ENCODE results near the gene TNFRSF4. TPM values are rescaled to one million over a fixed set of nuclear protein-coding genes. Genes with fewer than 3 reads are reported as not detected.
"Not testable (repeated sequence)": the region's sequence is repeated elsewhere in the genome, so short reads cannot be mapped to it uniquely, and the experiment has no call there.

The TNFRSF4 gene
- total RNA-seq, 1 donor from 2014 or later: 0.52 TPM

DNA sequence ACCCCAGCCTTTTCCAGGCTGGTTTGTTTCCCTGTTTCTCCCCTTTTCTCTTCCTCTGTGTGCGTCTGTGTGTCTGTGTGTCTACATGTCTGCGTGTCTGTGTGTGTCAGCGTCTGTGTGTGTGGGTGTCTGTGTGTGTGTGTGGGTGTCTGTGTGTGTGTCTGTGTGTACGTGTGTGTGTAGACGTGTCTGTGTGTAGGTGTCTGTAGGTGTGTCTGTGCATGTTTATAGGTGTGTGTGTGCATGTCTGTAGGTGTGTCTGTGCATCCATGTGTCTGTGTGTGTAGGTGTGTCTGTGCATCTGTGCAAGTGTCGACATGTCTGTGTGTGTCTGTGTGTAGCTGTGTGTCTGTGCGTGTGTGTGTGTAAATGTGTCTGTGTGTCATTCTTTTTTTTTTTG is 37.0 kb downstream of the TNFRSF4 start:
- Histone ChIP-seq H3K4me1 (ENCODE audit: control insufficient read depth in 3 of 3, insufficient read depth in 3 of 3, low read length in 3 of 3) (no peaks in the 10 kb centered on the region), H3K27ac (ENCODE audit: low read depth, low read length) (no peak overlapping the region), H3K9me3 (ENCODE audit: control insufficient read depth in 3 of 3, low read length in 3 of 3) (no peaks in the 10 kb centered on the region), H3K27me3 (ENCODE audit: control insufficient read depth in 3 of 3, insufficient read depth in 3 of 3, low read length in 3 of 3) (peaks cover 43 to 67% (median 62%) of the 10 kb centered on the region in 3 donors), H3K4me3 (ENCODE audit: low read length in 3 of 3) (no peak overlapping the region), H3K36me3 (ENCODE audit: control insufficient read depth in 3 of 3, insufficient read depth in 3 of 3, low read length in 3 of 3) (no peaks in the 10 kb centered on the region), H3K9ac (ENCODE audit: low read depth in 1 of 3, low read length in 3 of 3) (no peak overlapping the region)

DNA sequence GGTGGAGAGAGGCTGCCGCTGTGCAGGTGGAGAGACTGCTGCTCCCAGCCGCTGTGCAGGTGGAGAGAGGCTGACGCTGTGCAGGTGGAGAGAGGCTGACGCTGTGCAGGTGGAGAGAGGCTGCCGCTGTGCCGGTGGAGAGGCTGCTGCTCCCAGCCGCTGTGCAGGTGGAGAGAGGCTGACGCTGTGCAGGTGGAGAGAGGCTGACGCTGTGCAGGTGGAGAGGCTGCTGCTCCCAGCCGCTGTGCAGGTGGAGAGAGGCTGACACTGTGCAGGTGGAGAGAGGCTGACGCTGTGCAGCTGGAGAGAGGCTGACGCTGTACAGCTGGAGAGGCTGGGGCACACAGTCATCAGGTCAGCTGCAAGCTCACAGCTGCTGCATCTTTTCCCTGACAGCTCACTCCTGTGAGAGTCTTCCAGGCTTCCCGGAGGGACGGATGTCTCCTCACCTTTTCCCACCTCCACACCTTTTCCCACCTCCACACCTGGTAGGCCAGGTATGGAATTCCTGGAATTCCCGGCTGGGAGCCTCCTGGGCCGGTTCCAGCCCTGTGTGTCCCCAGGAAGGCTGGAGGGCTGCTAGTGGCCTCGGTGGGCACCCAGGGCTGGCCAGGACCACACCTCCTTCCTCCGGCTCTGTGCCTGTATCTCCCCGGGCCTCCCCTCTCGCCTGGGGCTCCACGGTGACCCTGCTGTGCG is 37.7 kb downstream of the TNFRSF4 start:
- not testable (repeated sequence) for H3K36me3 ChIP-seq (ENCODE audit: control insufficient read depth in 3 of 3, insufficient read depth in 3 of 3, low read length in 3 of 3); H3K4me3 ChIP-seq (ENCODE audit: low read length in 3 of 3); H3K27ac ChIP-seq (ENCODE audit: low read depth, low read length); H3K9ac ChIP-seq (ENCODE audit: low read depth in 1 of 3, low read length in 3 of 3); H3K4me1 ChIP-seq (ENCODE audit: control insufficient read depth in 3 of 3, insufficient read depth in 3 of 3, low read length in 3 of 3); H3K9me3 ChIP-seq (ENCODE audit: control insufficient read depth in 3 of 3, low read length in 3 of 3)
- peaks cover 50 to 68% (median 62%) of the 10 kb centered on the region in 3 donors for H3K27me3 ChIP-seq (ENCODE audit: control insufficient read depth in 3 of 3, insufficient read depth in 3 of 3, low read length in 3 of 3)

DNA sequence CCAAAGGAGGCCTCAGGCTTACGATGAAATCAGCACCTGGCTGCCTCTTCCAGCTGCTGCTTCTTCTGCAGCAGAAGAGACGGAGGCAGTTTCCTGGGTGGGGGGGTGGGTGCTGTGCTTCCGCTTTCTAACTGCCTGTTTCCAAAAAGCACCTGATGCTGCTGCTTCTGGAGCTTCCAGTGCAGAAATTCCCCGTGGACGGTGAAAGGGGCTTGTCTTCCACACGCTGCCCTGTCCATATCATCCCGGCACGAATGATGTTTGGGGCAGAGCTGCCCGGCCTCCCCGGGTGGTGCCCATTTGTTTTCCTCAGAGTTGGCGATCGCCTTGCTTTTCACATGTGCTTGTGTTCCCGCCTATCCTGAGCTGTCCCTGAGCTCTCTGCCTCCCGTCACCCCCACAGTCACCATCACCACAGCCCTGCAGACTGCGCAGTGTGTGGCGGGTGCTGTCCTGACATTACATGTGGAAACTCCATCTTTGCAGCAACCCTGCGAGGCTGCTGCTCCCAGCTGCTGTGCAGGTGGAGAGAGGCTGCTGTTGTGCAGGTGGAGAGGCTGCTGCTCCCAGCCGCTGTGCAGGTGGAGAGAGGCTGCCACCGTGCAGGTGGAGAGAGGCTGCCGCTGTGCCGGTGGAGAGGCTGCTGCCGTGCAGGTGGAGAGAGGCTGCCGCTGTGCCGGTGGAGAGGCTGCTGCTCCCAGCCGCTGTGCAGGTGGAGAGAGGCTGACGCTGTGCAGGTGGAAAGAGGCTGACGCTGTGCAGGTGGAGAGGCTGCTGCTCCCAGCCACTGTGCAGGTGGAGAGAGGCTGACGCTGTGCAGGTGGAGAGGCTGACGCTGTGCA is 38.5 kb downstream of the TNFRSF4 start:
- H3K9me3 ChIP-seq (ENCODE audit: control insufficient read depth in 3 of 3, low read length in 3 of 3): no peaks in the 10 kb centered on the region
- no peaks in the 10 kb centered on the region for H3K4me1 ChIP-seq (ENCODE audit: control insufficient read depth in 3 of 3, insufficient read depth in 3 of 3, low read length in 3 of 3)
- no peak overlapping the region for H3K27ac ChIP-seq (ENCODE audit: low read depth, low read length)
- H3K27me3 ChIP-seq (ENCODE audit: control insufficient read depth in 3 of 3, insufficient read depth in 3 of 3, low read length in 3 of 3): peaks cover 51 to 70% (median 66%) of the 10 kb centered on the region in 3 donors
- H3K4me3 ChIP-seq (ENCODE audit: low read length in 3 of 3): no peak overlapping the region
- H3K9ac ChIP-seq (ENCODE audit: low read depth in 1 of 3, low read length in 3 of 3): no peak overlapping the region
- no peaks in the 10 kb centered on the region for H3K36me3 ChIP-seq (ENCODE audit: control insufficient read depth in 3 of 3, insufficient read depth in 3 of 3, low read length in 3 of 3)

DNA sequence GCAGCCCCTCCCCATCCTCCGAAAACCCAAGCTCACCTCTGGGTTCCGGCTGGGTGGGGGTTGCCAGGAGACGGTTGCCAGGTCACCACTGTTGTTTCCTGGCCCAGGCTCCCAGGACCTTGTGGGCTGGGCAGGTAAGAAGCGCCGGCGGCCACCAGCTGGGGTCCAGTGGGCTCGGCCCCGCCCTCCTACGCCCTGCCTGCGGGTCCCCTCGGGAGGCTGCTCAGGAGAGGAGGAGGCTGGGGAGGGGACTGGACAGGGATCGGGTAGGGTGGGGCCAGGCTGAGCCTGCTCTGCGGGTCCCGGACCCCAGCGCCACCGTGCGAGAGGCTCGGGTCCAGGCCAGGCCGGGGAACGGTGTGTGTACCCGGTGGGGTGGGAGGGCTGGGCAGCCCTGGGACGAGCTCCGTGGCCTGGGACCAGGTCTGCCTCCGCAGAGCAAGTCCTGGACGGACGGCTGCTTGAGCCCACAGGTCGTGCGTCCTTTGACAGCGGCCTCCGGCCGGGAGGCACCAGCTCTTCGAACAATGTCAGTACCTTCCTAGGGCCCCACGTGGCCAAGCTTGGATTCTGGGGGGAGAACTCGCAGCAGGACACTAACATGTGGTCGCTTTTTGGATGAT is 40.0 kb downstream of the TNFRSF4 start, which contains the start of gene TTLL10:
Gene TTLL10 (plus strand): TSS at position 88 of the 623 bp plus-strand sequence. CDS start 5,336 bp downstream, outside the sequence.
- no peaks in the 10 kb centered on the region for H3K4me1 ChIP-seq (ENCODE audit: control insufficient read depth in 3 of 3, insufficient read depth in 3 of 3, low read length in 3 of 3)
- H3K4me3 ChIP-seq (ENCODE audit: low read length in 3 of 3): no peak within 1 kb of the TSS
- no peak within 1 kb of the TSS for H3K9ac ChIP-seq (ENCODE audit: low read depth in 1 of 3, low read length in 3 of 3)
- no peaks in the 10 kb centered on the region for H3K9me3 ChIP-seq (ENCODE audit: control insufficient read depth in 3 of 3, low read length in 3 of 3)
- H3K36me3 ChIP-seq (ENCODE audit: control insufficient read depth in 3 of 3, insufficient read depth in 3 of 3, low read length in 3 of 3): no peaks in the 10 kb centered on the region
- H3K27me3 ChIP-seq (ENCODE audit: control insufficient read depth in 3 of 3, insufficient read depth in 3 of 3, low read length in 3 of 3): peaks cover 53 to 77% (median 71%) of the 10 kb centered on the region in 3 donors
- no peak within 1 kb of the TSS for H3K27ac ChIP-seq (ENCODE audit: low read depth, low read length)

DNA sequence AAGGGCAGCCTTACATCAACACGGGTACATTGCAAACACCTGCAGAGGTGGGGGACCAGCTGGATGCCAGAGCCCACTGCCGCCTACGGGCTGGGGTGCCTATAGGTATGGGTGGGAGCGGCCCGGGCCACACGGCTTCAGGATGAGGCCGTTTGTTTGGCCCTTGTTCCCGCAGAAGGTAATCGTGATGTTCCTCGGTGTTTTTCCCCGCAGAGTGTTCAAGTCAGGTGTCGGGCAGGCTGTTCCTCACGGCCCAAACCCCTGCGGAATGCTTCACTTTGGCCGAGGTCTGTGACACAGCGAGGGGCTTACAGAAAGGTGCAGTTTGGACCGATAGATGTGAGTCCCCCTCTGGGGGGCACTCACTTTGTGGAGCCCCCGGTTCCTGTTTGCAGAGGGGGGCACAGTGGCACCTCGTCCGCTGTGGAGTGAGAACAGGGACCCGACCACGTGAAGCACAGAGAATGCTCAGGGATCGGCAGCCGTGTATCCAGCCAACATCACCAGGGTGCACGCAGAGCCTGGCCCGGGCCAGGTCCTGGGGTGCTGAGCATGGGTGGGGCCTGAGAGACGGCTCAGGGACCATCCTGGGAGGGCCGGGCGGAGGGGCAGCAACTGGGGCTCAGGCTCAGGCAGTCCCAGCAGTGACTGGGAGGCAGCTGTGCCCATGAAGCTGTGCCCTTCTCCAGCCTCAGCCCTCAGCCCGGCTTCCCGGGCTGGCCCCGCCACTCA is 40.7 kb downstream of the TNFRSF4 start:
- H3K27ac ChIP-seq (ENCODE audit: low read depth, low read length): no peak overlapping the region
- H3K36me3 ChIP-seq (ENCODE audit: control insufficient read depth in 3 of 3, insufficient read depth in 3 of 3, low read length in 3 of 3): no peaks in the 10 kb centered on the region
- H3K9ac ChIP-seq (ENCODE audit: low read depth in 1 of 3, low read length in 3 of 3): no peak overlapping the region
- no peaks in the 10 kb centered on the region for H3K9me3 ChIP-seq (ENCODE audit: control insufficient read depth in 3 of 3, low read length in 3 of 3)
- H3K4me3 ChIP-seq (ENCODE audit: low read length in 3 of 3): no peak overlapping the region
- peaks cover 53 to 75% (median 75%) of the 10 kb centered on the region in 3 donors for H3K27me3 ChIP-seq (ENCODE audit: control insufficient read depth in 3 of 3, insufficient read depth in 3 of 3, low read length in 3 of 3)
- no peaks in the 10 kb centered on the region for H3K4me1 ChIP-seq (ENCODE audit: control insufficient read depth in 3 of 3, insufficient read depth in 3 of 3, low read length in 3 of 3)

DNA sequence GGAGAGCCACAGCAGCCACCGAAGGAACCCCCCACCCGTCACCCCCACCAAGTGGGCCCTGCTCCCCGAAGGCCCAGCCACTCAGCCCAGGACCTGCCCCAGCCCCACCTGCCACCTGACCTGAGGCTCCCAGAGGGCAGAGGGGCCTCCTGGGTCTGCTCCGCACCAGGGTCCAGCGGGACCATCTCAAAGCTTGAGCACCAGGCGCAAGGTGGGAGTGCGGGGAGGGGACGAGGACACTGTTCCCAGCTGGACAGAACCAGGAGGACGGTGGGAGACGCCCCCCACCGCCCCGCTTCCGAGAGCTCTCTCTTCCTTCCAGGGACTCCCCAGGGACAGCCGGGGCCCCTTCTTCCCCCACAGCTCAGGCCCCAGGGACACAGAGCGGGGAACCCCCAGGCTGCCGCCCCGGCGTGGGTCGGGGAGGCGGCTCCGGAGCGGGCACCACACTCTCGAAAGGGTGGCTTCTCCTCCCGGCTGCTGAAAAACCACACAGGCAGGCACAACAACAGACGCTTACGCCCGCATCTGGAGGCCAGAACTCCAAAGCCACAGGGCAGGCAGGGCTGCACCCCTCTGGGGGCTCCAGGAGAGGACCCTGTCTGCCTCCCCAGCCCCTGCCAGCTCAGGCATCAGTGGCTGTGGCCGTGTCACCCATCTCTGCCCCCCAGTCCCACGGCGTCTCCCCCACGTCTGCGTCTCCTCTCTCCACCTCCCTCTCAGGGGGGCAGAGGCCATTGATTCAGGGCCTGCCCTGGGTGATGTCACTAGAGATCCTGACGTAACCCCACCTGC is 42.2 kb downstream of the TNFRSF4 start:
- Histone ChIP-seq H3K9ac (ENCODE audit: low read depth in 1 of 3, low read length in 3 of 3) (no peak overlapping the region), H3K36me3 (ENCODE audit: control insufficient read depth in 3 of 3, insufficient read depth in 3 of 3, low read length in 3 of 3) (no peaks in the 10 kb centered on the region), H3K27ac (ENCODE audit: low read depth, low read length) (no peak overlapping the region), H3K9me3 (ENCODE audit: control insufficient read depth in 3 of 3, low read length in 3 of 3) (no peaks in the 10 kb centered on the region), H3K4me3 (ENCODE audit: low read length in 3 of 3) (no peak overlapping the region), H3K4me1 (ENCODE audit: control insufficient read depth in 3 of 3, insufficient read depth in 3 of 3, low read length in 3 of 3) (no peaks in the 10 kb centered on the region), H3K27me3 (ENCODE audit: control insufficient read depth in 3 of 3, insufficient read depth in 3 of 3, low read length in 3 of 3) (peaks cover 40 to 77% (median 72%) of the 10 kb centered on the region in 3 donors)

DNA sequence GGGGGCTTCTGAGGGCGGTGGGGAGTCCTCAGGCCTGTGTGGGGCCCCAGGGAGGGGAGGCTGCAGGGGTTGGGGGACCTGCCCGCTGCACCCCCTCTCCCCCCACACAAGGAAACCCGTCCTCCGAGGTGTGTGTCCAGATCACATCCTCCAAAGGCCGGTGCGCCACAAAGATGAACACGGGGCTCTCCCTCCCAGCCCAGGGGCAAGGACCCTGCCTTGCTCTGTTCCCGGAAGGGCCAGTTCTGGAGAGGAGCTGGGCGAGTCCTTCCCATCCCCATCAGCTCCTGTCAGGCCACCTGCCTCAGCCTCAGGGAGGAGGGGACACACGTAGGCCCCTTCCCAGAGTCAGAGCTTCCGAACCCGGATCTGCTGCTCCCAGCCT is 42.8 kb downstream of the TNFRSF4 start:
- Histone ChIP-seq H3K27me3 (ENCODE audit: control insufficient read depth in 3 of 3, insufficient read depth in 3 of 3, low read length in 3 of 3) (peaks cover 35 to 72% (median 66%) of the 10 kb centered on the region in 3 donors), H3K4me1 (ENCODE audit: control insufficient read depth in 3 of 3, insufficient read depth in 3 of 3, low read length in 3 of 3) (peaks cover under 1% of the 10 kb centered on the region in 3 donors), H3K4me3 (ENCODE audit: low read length in 3 of 3) (no peak overlapping the region), H3K36me3 (ENCODE audit: control insufficient read depth in 3 of 3, insufficient read depth in 3 of 3, low read length in 3 of 3) (no peaks in the 10 kb centered on the region), H3K27ac (ENCODE audit: low read depth, low read length) (no peak overlapping the region), H3K9ac (ENCODE audit: low read depth in 1 of 3, low read length in 3 of 3) (no peak overlapping the region), H3K9me3 (ENCODE audit: control insufficient read depth in 3 of 3, low read length in 3 of 3) (no peaks in the 10 kb centered on the region)

- no peak overlapping the region for H3K9ac ChIP-seq (ENCODE audit: low read depth in 1 of 3, low read length in 3 of 3)
- no peaks in the 10 kb centered on the region for H3K9me3 ChIP-seq (ENCODE audit: control insufficient read depth in 3 of 3, low read length in 3 of 3)
- H3K27me3 ChIP-seq (ENCODE audit: control insufficient read depth in 3 of 3, insufficient read depth in 3 of 3, low read length in 3 of 3): peaks cover 30 to 68% (median 59%) of the 10 kb centered on the region in 3 donors
- H3K27ac ChIP-seq (ENCODE audit: low read depth, low read length): no peak overlapping the region
- no peaks in the 10 kb centered on the region for H3K36me3 ChIP-seq (ENCODE audit: control insufficient read depth in 3 of 3, insufficient read depth in 3 of 3, low read length in 3 of 3)
- H3K4me1 ChIP-seq (ENCODE audit: control insufficient read depth in 3 of 3, insufficient read depth in 3 of 3, low read length in 3 of 3): peaks cover 7 to 8% (median 7%) of the 10 kb centered on the region in 3 donors
- no peak overlapping the region for H3K4me3 ChIP-seq (ENCODE audit: low read length in 3 of 3)
Observed at GRCh38 chr1:1170215-1171091, 43.5 kb downstream of the TNFRSF4 start.

All from skeletal muscle tissue (tissue), 4 donors.